Islet of Langerhans (tissue), 1 donor: ENCODE measurements around the gene KIF5A.
A peak's percentile ranks its signal among the peaks of the same experiment; 100 is the strongest.

ENCODE experiments used
- FAIRE-seq: peaks from one replicate; lab custom pipeline; 2011; peaks lifted over from hg19 to GRCh38; lab: Jason Lieb, UNC

KIF5A gene

DNA sequence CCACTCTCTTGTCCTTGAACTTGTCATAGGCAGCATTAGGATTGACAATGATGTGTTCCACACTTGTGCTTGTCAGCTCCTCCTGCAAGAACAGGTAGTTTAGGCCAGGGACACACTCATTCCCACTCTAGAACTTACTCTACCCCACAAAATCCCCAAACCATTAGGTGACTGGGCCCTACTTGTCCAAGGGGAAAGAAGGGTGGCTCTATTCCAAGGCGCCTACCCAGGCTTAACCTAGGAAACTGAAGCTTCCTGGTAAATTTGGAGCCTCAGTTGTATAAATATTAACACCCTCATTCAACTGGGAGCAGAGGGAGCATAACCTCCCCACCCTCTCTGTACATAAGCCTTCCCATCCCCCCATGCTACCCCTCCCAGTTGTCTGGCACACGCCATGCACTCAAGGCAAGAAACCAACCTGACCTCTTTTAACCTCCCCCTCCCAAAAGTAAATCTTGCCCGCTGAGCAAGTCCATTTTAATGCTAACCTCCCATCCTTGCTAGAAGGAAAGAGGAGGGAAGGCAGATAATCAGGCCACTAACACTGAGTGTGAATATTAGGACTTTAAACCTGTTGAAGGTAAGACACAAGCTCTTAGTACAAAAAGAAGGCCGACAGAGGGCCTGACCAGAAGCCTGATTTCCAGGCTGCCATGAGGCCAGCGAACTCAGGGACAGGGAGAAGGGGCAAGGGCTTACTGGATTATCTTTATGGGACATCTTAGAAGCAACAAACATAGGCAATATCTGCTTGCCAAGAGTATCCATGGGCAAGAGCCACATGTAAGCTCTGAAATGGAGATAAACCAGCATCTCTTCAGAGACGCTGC is 13.9 kb upstream of the KIF5A start:
- no peak for FAIRE-seq

DNA sequence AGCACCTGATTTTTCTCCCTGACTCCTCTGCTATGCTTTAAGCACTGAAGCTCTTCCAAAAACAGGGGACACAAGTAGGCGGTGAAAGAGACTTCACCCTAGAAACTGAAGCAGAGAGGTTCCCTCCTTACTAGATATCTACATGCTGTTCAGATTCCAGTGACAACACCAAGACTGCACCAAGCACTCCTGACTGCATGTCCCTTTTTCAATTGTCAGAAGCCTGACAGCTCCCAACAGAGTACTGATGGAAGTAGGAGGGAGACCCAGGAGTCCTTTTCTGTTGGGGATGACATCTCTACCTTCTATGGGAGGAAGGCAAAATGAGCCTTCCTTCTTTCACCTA is 13.3 kb upstream of the KIF5A start:
- no peak for FAIRE-seq

DNA sequence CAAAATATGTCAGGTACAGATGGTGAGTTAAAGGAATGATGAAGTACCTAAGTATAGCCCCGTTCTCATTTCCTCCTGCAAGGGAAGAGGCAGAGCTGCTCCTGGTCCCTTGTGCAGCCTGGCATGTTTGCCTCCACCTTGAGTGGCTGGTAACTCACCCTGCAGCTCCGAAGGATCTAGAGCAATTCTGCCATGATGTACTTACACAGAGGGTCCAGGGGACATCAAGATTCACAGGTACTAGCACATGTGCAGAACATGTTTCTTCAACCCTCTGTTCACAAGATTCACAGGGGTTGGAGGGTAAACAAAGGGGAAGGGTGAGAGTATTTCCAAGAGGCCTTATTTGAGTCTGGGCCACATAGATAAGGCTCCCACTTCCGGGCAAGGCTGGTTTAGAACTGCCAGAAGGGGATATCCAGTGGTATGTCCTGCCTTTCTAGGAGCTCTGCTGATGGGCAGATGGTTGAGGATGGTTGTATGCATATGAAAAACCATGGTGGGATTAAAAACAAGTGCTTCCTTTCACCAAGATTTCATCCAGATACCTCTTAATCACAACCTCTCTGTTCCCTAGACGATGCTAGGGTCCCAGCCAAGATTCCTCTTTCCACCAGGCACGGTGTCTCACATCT is 10.6 kb upstream of the KIF5A start:
- FAIRE-seq = no peak

DNA sequence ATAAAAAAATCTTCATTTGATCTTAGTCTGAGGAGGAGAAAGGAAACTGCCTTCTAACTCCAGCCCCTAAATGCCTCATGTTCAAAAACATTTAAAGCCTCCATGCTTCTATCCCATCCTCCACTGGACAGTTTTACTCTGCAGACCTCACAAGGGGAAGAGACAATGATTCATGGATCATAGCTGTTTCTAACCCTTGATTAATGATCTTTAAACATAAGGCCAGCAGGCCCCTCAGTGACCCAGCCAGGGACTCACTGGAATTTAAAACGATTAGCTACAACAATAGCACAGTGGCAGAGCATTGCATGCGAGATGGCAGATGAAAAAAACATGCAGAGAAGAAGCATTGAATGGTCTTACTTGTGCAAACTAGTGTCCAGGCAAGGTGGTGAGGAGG is 8.8 kb upstream of the KIF5A start:
- FAIRE-seq = no peak

DNA sequence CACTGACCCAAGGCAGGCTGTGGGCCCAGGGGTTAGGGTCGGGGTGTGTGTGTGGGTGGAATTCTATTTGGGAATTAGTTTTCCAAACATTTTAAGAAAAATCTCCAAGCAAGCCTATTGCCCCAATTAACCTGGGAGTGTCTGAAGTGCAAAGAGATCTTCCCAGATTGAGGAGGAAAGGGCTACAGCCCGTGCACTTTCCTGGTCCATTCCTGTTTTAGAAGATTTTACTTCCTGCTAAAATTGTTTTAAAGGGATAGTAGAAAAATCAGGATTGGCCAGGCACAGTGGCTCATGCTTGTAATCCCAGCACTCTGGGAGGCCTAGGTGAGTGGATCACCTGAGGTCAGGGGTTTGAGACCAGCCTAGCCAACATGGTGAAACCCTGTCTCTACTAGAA is 8.1 kb upstream of the KIF5A start:
- FAIRE-seq = no peak

DNA sequence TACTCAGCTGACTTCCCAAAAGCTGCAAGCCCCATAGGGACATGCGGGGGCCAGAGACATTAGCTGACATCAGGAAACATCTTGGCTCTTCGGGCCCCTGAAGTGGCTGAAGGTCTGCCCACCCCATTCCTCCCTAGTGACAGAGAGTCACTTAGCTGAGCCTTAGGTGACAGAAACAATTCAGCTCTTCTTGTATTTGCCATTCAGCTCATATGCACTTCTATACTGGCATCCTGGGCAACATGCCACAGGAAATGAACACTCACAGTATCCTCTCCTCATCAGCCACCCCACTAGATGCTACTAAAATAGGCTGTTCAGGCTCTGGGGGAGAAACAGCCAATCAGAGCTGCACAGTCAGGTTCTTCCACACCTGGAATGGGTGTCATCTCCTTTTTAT is 6.3 kb upstream of the KIF5A start:
- FAIRE-seq = no peak

DNA sequence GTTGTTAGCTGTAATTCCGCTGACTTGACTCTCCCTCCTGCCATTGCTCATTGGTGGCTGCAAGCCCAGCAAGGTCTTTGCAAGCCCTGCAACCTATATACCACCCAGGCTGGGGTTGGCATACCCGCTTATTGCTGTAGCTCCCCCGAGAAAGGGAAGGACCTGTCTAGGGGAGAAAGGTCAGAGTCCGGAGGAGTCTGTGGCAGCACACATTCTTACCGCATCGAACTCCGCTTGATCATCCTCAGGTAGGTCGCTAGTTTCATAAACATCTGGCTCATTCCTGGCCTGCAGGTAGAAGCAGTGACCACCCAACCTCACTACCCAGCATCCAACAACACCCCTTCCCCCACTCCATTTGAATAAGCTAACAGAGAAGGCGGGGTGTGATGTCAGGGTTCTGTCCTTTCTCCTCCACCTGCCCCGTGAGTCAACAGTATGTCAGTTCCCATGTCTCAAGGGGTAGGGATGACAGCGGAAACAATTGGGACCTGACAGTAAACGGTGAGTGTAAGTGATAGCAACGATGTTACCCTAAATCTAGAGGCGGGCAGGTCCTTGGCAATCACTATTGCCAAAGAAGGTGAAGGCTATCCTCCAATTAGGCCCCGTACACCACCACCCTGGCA is 3.9 kb upstream of the KIF5A start:
- no peak for FAIRE-seq

DNA sequence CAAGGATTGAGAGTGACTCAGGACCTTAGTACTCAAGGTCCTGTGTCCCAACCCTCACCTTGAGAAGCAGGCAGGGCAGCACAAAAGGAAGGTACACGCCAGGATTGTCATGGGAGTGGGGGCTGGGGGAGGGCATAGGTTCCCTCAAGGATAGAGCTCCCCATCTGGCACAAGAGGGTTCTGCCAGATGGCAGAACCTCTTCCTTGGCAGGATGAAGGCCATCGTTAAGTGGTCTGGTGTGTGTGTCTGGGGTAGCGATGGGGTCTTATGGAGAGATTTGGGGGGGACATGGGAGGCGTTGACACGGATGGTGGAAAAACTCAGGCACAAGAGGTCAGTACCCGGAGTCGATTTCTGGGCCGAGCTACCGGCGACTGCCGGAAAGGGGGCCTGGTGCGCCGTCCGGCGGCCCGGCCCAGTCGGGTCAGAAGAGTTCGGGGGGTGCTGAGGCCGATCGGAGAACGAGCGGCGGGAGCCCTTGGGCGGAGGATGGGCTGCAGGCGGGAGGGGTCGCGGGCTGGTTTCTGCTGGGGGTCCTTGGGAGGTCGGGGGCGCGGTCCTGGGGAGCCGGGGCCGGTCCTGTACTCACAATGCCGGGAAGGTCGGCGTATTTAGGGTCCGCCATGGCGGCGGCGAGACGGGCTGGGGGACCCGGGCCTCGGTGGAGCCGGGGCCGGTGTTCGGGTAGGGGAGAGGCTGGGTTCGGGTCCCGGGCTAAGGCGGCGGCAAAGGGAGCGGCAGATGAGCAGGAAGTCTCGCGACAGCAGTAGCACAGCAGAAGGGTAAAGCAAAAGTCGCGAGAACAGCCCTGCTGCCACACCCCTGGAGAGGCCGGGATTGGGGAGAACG is 3.2 kb upstream of the KIF5A start, which contains the start of gene DCTN2:
Gene DCTN2, minus strand, starts transcription at position 755 of the 850 bp plus-strand sequence. Its CDS starts 129 bp downstream, at position 626.
- no peak for FAIRE-seq

DNA sequence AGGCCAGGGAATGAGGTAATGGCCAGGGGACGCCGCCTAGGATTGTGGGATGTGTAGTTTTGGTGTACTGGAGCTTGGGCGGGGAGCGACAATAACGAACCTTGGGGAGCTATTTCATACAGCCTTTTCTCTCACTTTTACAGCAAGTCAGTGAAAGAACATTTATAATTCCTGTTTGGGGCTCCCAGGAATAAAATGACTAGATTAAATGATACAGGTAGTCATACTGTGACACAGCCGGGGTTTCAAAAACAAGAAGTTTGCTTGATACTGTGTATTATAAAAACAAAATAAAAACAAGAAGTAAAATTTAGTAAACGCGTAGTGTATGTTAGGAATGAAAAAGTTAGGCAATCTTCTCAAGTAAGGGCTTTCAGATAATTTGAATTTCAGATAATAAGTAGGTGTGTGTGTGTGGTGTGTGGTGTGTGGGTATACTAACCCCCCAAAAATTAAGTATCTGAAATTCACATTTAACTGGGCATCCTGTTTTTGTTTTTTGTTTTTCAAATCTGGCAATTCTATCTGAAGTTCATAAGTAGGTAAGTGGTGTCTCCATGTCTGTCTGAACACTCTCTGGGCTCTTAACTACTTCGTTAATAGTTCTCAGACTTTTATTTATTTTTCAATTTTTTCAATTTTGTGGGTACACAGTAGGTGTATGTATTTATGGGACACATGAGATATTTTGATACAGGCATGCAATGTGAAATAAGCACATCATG is 2.4 kb upstream of the KIF5A start:
- FAIRE-seq = peak; percentile 51

DNA sequence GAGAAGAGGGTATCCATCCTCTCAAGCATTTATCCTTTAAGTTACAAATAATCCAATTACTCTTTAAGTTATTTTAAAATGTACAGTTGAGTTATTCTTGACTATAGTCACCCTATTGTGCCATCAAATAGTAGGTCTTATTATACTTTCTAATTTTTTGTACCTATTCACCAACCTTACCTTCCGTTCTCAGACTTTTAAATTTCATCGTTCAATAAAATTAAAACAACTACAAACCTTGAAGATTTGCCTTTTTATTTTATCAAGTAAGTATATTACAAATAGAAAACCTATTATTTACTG is 1.9 kb upstream of the KIF5A start:
- no peak for FAIRE-seq

DNA sequence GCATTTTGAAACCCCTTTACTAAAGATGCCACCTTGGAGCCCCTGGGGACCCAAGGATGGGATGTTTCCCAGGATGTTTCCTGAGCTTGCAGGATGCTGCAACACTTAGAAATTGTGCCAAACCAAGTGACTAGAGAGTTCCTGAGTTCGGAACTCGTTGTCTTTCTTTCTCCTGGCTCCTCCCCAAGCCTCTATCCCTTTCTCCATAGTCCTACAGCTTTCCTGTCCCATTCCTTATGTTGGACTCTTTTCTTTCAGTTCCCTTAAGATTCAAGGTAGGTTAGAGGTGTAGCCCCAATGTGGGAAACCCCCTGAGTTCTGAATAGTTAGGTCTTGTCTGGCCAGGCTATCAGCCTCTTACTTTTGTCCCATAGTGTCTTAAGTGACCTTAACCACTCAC is 1.4 kb upstream of the KIF5A start:
- FAIRE-seq = no peak

DNA sequence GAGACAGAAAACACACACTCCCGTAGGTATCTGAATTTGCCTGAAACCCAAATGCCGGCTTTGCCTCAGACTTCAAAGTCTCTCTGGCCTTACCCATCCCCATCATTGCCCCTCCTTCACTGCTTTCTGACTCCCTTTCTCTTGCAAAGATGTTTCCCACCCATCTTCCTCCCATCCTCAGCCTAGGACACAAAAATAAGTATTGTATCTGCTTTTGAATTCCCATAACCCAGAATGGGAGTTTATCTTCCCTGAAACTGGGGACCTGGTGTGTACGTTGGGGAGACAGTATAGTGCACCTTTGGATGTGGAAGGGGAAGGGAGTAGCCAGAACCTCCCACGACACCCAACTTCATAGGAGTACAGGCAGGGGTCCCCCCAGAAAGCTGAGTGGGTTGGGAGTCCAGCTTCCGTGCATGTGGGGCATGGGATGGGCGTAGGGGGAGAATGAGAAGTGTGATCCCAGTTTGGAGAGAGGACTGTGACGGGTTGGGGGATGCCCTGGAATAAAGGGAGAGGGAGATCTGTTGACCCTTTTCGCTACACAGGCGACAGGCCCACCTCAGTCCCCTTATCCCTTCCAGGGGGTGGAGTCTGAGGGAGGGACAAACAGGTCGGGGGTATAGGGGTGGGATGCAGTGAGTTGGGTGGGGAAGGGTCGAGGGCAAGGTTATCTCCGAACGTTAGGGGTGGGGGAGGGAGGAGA is 488 bp upstream of the KIF5A start:
- FAIRE-seq = no peak

DNA sequence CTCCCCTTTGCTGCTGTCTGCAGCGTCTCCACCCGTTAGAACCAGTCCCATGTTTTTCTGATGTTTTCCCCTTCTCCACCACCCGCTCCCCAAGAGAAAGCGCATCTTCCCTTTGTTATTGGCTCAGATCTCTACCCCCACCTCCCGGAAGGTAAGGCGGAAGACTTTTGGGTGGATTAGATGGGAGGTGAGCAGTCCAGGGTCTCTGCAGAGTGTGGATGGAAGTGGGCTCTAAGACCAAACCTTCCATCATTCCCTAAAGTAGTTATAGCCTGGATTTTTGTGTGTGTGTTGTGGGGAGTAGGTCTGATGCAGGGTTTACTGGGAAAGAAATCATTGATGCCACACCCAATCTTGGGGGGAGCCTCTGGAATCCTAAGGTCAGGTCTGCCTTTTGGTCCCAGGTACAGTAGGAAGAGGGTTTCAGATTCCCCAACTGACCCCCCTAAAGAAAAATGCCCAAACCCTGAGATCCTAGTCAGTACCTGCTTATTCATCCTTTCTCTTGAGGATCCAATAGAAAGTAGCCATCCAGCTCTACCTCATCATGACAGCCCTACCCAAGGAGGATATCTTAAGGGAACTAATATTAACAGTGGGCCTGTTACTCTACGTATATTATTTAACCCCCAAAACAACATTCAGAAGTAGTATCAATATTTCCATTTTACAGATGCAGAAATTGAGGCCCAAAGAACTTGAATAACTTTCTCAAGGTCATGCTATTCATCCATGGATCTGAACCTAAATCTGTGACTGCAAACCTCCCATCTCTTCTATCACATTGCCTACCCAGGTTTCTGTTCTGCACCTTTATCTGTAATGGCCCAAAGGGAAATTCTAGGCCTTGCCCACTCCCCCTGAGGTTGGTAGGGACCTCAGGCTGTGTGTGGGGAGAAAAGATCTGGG is 1.1 kb downstream of the KIF5A start:
- no peak for FAIRE-seq

DNA sequence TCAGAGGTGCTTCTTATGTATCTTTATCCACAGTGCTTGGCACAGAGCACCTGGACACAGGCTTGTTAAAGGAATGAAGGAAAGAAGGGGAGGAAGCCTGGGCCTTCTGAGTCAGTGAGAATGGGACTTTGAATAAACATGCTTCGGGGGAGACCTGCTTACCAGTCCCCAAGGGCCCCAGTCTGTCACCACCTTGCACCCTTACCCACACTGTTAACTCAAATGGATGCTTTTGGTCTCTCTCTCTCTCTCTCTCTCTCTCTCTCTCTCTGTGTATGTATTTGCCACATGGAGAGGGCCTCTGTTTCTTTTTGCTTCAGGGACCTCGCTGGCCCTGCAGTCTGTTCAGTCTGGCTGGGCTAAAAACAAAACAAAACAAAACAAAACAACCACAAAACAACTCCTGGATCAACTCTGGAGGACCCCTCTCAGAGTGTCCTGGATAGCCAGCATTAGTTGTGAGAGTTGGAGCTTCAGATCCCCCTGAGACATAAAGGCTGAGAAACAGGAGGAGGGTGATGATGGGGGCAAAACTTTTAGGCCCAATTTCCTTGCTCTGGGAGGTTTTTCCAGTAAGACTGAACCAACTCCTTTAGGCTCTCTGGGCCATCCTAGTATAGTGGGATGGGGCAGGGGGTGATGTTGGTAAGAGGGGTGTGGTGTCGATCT is 1.9 kb downstream of the KIF5A start:
- FAIRE-seq = no peak

DNA sequence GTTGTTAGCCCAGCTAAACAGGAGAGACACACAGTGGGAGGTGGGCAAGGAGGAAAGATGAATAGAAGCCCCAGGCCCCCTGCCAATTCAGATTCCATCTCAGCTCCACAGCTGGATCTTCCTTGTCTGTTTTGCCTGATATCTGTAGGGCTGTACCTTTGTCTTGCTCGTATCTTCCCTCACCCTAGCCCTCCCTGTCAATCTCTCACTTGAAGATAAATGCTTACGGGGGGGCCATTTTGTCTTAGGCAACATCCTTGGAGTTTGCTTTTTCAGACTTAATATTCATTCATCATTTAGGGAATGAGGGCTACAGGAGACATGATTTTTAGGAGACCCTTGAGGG is 2.4 kb downstream of the KIF5A start:
- no peak for FAIRE-seq

DNA sequence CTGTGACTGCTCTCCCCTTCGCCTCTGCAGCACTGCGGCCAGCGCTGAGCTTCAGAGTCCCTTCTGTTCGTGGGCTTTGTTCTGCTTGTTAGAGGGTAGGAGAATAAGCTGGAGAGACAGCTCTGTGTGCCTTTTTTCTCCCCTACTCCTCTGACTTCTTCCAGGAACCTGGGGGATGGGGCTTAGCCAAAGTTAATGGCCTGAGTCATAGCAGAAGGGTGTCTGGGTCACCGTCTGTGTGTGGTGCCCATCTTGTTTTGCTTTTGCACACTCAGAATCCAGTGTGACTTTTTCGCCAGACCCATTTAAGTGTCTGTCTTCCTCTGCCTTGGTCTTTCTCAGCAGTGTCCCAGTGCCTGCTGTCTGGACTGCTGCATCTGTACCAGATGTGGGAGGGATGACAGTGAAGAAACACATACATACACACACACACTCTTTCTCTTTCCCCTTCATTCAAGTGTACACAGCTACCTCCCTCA is 3.0 kb downstream of the KIF5A start:
- FAIRE-seq = no peak

DNA sequence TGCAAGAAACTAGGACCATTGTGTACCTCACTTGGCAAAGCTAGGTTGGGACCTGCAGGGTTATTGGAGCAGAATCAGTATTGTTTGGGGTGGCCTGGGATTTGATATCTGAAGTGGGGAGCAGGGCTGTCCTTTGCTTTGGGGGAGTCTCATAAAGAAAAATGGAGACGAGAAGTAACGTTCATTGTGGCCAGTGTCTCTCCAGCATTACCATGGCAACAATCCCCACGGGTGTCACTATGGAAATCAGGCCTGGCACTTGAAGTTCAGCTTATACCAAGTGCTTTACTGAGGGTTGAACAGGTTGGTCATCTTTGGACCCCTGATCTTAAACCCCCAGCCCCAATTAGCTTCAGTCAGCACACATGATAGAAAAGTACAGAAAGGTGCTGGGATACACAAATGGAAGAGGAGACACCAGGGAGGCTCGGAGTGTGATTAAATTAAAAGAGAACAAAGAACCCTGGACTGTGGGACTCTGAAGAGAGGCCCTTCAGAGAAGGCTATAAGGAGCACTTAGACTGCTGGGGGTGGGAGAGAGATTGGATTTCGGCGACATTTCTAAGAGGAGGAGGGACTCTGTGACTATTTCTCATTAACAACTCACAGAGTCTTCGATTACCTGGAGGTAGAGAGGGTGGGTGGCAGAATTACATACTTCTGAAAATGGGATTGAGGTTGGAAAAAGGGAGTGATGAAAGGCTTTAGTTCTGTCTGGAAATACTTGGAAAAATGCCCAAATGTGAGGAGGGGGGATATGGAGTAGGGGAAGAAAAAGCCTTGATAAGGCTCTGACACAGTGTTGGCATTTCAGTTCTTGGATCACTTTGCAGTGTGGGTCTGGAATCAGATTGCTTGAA is 3.7 kb downstream of the KIF5A start:
- no peak for FAIRE-seq

DNA sequence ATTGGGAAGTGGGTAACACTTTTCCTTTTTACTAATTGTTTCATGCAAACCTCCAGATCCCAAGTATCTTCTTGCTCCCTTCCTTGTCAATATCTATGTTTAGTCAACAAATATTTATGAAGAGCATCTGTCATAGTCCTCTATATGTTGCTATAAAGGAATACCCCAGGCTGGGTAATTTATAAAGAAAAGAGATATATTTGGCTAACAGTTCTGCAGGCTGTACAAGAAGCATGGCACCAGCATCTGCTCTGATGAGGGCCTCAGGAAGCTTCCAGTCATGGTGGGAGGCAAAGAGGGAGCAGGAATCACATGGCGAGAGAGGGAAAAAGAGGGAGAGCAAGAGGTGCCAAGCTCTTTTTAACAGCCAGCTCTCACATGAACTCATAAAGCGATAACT is 4.6 kb downstream of the KIF5A start:
- no peak for FAIRE-seq

DNA sequence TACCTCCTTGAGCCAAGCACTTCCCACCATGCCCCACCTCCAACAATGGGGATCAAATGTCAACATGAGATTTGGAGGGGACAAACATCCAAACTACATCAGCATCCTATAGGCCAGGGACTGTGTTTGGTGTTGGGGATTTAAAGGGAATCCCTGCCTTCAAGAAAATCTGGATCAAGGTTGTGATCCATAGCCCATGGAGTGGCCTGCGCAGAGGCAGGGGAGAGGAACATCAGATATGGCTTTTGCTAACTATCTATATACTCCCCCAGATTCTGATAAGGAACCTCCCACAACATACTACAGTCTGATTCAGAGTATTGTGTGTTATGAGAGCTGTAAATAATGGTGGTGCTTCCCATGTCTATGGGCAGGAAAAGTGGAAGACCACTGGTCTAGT is 5.1 kb downstream of the KIF5A start:
- no peak for FAIRE-seq
